ENCODE data around the gene AREG. TPM values are rescaled to one million over a fixed set of nuclear protein-coding genes. Genes with fewer than 3 reads are reported as not detected.

The AREG gene
- total RNA-seq, 1 experiment from 2014 or later, result 739 TPM

DNA sequence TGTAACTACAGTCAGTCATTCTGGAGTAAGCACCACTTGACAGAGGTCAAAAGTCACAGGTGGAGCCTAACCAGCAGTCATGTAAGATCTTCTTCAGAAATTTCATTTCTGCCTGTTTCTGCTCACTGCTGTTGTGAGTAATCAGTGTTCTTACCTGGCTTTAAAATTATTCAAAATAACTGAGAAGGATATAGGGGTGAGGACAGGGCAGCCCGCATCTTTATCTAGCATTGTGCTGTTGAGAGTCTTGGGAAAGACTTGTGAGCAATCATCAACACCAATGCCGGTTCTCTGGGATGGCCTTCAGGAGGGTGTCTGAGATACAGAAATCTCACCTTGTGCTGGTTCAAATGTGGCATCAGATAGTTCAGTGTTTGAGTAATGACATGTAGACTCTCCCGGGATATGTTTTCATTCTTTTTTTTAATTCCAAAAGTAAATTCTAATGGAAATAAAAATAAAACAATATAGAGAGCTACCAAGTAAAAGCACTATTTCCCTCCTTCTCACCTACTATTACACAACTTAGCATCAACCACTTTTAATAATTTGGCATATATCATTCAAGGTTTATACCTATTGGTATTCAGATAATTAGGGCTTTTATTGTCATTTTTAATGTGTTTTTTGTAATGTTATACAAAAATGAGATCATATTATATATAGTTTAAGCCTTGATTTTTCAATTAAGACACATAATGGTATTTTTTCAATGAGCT is 37.1 kb downstream of the AREG start:
- POLR2A ChIA-PET, result no interaction called here
- Histone ChIP-seq H2AFZ (ENCODE audit: low read depth, low read length, poor library complexity, severe bottlenecking) (no peak overlapping the region), H3K79me2 (ENCODE audit: insufficient read depth, low read length) (no peaks in the 10 kb centered on the region), H3K27me3 (ENCODE audit: insufficient read depth, low read length) (no peaks in the 10 kb centered on the region), H3K27ac (ENCODE audit: low read depth, low read length) (no peak overlapping the region), H3K9me3 (ENCODE audit: control insufficient read depth in 1 of 2, insufficient read depth in 1 of 2, low read depth in 1 of 2, low read length in 2 of 2) (no peaks in the 10 kb centered on the region), H3K4me2 (ENCODE audit: low read length) (no peak overlapping the region), H4K20me1 (ENCODE audit: insufficient read depth) (no peaks in the 10 kb centered on the region), H3K36me3 (ENCODE audit: control insufficient read depth in 1 of 2, insufficient read depth in 2 of 2, low read length in 2 of 2) (no peaks in the 10 kb centered on the region), H3K9me2 (ENCODE audit: insufficient read depth) (no peaks in the 10 kb centered on the region), H3K4me1 (ENCODE audit: control insufficient read depth in 1 of 2, insufficient read depth in 2 of 2, low read length in 2 of 2) (no peaks in the 10 kb centered on the region), H3K9ac (ENCODE audit: low read length) (no peak overlapping the region), H3K4me3 (replicated peaks in 1 of 2; ENCODE audit: low read depth in 1 of 2, low read length in 2 of 2) (no peak overlapping the region)
- CTCF ChIA-PET, result interaction anchor here (1.0 kb wide), 1 partner anchor 8 kb away, joined by 3 read pairs; no protein-coding TSS in a partner anchor
- no TSS peak for BruUV-seq (replicated peaks)
- DNase-seq (ENCODE audit: low read depth, low spot score), result no peak
- no peak for TF ChIP-seq ZFX (IDR thresholded peaks at IDR 0.05)
- TF ChIP-seq CEBPB (IDR thresholded peaks at IDR 0.05; ENCODE audit: low read depth), result no peak
- TF ChIP-seq EZH2phosphoT487 (IDR thresholded peaks at IDR 0.05; ENCODE audit: borderline replicate concordance), result no peak
- no peak for TF ChIP-seq EZH2 (IDR thresholded peaks at IDR 0.05)
- TF ChIP-seq RAD21 (IDR thresholded peaks at IDR 0.05; ENCODE audit: low read depth), result no peak
- TF ChIP-seq, protein P1, sequence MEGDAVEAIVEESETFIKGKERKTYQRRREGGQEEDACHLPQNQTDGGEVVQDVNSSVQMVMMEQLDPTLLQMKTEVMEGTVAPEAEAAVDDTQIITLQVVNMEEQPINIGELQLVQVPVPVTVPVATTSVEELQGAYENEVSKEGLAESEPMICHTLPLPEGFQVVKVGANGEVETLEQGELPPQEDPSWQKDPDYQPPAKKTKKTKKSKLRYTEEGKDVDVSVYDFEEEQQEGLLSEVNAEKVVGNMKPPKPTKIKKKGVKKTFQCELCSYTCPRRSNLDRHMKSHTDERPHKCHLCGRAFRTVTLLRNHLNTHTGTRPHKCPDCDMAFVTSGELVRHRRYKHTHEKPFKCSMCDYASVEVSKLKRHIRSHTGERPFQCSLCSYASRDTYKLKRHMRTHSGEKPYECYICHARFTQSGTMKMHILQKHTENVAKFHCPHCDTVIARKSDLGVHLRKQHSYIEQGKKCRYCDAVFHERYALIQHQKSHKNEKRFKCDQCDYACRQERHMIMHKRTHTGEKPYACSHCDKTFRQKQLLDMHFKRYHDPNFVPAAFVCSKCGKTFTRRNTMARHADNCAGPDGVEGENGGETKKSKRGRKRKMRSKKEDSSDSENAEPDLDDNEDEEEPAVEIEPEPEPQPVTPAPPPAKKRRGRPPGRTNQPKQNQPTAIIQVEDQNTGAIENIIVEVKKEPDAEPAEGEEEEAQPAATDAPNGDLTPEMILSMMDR (IDR thresholded peaks at IDR 0.05 in 2 of 3, conservative IDR thresholded peaks at IDR 0.05 in 1 of 3; ENCODE audit: borderline replicate concordance in 1 of 3, insufficient read depth in 1 of 3, low read depth in 2 of 3, low read length in 2 of 3), result no peak
- TF ChIP-seq, protein P2, sequence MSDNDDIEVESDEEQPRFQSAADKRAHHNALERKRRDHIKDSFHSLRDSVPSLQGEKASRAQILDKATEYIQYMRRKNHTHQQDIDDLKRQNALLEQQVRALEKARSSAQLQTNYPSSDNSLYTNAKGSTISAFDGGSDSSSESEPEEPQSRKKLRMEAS (IDR thresholded peaks at IDR 0.05), result no peak
- no peak for TF ChIP-seq TCF7L2 (IDR thresholded peaks at IDR 0.05; ENCODE audit: borderline replicate concordance, extremely low read depth, insufficient read depth, insufficient read length)
- no peak for TF ChIP-seq JUND (IDR thresholded peaks at IDR 0.05)
- no peak for TF ChIP-seq FOSL1 (IDR thresholded peaks at IDR 0.05; ENCODE audit: low read depth)
- no peak for TF ChIP-seq ELF1 (IDR thresholded peaks at IDR 0.05; ENCODE audit: borderline replicate concordance, low read depth)
- intact Hi-C loops (cut with micrococcal nuclease), result no loop called here
- no peak for ATAC-seq
- RAD21 ChIA-PET (ENCODE audit: low non-redundant PET in 1 of 2, low total read pairs in 2 of 2, uncharacterized antibody in 2 of 2, unreplicated experiment in 2 of 2), result interaction anchor here in 1 of 2 experiments (0.6 kb wide), 1 partner anchor 194 kb away, joined by 3 read pairs; no protein-coding TSS in a partner anchor

All from HCT116 (cell line).